Subcutaneous adipose tissue (tissue), 4 donors: Measurements from ENCODE around the gene TFR2. TPM values are rescaled to one million over a fixed set of nuclear protein-coding genes. Genes with fewer than 3 reads are reported as not detected.

Source experiments
- total RNA-seq, 4 donors: library from RNA; depleted of rRNA; stranded (reverse); fragments of >200 nt; gene quantifications; one replicate each; pipeline ENCODE4 v1.1.0, GENCODE V29; 2016
- TF ChIP-seq, protein P1 (sequence below): fragments of 450-650 bp; IDR thresholded peaks from one replicate; pipeline ENCODE4 v1.5.1; 2016; ENCODE audit warnings: low read depth, mild to moderate bottlenecking, control low read depth, antibody characterized with exemption, moderate library complexity

Gene TFR2
- total RNA-seq, 4 donors from 2014 or later: 0.49 to 0.94 (median 0.88) TPM; not detected in 1

DNA sequence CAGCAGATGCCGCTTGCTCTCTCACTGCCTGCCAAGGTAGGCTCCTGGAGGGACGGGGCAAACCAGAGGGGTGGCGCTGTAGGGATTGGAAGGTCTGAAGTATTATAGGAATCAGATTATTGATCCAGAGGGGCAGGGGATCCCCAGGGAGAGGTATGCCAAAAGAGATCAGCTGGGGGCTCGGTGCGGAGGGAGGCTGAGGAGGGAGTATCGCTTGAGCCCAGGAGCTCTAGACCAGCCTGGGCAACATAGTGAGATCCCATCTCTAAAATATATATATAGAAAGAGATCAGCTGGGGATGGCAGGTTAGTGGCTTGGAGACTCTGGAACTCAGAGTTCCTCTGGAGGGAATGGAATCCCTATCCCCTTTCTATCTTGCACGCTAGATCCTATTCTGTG, 46.2 kb downstream of the TFR2 start:
- TF ChIP-seq, protein P1, sequence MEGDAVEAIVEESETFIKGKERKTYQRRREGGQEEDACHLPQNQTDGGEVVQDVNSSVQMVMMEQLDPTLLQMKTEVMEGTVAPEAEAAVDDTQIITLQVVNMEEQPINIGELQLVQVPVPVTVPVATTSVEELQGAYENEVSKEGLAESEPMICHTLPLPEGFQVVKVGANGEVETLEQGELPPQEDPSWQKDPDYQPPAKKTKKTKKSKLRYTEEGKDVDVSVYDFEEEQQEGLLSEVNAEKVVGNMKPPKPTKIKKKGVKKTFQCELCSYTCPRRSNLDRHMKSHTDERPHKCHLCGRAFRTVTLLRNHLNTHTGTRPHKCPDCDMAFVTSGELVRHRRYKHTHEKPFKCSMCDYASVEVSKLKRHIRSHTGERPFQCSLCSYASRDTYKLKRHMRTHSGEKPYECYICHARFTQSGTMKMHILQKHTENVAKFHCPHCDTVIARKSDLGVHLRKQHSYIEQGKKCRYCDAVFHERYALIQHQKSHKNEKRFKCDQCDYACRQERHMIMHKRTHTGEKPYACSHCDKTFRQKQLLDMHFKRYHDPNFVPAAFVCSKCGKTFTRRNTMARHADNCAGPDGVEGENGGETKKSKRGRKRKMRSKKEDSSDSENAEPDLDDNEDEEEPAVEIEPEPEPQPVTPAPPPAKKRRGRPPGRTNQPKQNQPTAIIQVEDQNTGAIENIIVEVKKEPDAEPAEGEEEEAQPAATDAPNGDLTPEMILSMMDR: no peak

DNA sequence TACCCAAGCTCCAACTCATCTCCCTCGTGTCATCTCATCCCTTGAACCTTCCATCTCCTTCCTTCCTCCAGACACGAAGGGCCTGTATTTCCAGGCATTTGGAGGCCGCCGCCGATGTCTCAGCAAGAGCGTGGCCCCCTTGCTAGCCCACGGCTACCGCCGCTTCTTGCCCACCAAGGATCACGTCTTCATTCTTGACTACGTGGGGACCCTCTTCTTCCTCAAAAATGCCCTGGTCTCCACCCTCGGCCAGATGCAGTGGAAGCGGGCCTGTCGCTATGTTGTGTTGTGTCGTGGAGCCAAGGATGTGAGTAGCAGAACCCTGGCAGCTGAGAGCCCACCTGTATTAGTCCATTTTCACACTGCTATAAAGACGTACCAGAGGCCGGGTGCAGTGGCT, 49.8 kb downstream of the TFR2 start:
- TF ChIP-seq, protein P1: no peak

DNA sequence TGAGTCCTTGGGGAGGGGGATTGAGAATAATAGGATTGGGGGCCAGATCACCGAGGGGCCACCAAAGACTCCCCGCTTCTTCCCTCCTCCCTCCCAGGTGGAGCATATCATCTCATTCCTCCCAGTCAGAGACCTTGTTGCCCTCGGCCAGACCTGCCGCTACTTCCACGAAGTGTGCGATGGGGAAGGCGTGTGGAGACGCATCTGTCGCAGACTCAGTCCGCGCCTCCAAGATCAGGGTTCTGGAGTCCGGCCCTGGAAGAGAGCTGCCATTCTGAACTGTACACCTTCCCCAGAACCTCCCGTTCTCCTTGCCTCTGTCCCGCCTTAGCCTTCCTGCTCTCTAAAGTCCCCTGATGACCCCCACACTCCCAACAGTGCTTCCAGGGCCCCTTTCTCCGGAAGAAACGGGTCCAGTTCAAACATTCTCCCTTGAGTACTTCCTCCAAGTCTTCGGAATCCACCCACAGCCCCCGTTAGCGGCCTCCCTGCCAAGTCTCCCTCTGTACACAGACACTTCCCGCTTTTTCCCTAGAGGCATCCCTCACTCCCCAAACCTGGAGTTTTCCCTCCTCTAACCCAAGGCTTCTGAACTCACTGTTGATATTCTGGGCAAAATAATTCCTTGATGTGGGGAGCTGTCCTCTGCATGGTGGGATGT, 51.1 kb downstream of the TFR2 start:
- TF ChIP-seq, protein P1: no peak

DNA sequence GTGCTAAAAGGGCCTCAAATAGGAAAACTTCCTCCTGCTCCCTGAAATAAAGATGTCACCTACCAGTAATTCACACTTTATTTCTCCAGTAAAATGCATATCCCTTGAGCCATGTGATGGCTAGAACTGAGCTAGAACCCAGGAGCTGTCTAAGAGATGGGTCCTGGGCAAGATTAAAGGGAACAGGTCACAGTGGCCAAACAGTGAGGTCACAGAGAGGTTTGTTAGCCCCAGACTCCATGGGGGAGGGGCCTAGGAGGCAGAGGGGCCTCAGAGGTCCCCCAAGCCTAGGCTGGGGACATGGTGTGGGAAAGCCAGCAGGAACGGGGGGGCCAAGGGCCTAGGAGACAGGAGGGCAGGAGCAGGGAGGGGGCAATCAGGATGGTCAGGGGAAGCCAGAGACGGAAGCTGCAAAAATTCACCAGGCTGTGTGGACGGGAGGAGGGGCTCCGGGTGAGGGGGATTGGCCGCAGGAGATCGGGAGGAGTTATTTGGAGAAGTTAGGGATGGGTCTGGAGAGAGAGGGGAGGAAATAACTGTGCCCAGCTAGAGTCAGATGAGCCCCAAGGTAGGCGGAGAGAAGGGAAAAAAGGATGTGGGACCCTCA, 51.9 kb downstream of the TFR2 start:
- TF ChIP-seq, protein P1: no peak

DNA sequence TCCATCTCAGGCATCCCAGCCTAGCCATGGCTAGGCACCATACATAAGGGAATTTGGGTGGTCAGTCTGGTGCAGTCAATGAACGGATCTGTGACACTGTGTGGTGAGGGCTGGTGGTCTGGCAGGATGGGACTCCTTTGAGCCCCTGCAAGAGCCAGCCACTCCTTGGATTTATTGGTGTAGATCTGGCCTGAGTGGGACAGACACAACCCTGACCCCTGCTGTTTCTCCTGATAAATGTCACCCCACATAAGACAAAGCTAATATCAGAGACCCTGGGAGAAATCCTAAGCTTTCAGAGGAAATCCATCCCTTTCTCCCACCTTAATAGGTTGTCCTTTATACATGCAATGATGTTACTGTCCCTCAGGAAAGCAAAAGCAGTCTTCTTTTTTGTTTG, 52.9 kb downstream of the TFR2 start:
- TF ChIP-seq, protein P1: no peak

DNA sequence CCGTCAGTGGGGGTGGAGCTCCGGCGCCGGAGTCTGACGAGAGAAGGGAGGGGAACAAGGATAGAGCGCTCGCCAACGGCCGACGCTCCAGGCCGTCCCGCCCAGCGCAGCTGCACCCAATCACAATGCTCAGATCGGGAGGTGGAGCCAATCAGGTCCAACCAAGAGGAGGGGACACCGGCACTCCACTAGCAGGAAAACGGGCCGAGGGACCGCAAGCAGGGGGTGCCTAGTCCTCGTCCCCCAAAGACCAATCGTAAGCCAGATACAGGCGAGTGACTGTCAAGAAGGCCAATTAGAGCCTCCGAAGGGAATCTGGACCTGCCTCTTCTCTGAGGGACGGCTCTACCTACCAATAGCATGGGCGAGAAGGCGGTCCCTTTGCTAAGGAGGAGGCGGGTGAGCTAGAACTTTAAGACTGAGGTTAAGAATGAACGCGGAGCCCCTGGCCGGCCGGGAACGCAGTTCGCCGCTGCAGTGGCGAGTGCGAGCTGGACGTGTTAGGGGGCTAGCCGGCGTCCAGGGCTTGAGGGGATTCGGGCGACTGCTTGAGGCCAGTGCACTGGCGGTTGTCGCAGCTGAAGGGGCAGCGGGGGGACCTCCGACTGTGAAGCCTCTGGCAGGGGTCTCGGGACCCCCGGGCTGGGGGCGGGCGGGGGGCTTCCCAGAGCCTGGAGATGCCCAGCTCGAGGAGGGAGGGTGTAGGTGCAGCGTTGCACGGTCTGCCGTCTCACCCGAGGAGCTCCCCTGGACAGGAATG, 54.9 kb downstream of the TFR2 start, which contains the start of gene FBXO24:
Gene FBXO24 (plus strand): TSS at position 63 of the 760 bp plus-strand sequence. CDS start 298 bp downstream, at position 361.
- TF ChIP-seq, protein P1: peak; percentile 30

DNA sequence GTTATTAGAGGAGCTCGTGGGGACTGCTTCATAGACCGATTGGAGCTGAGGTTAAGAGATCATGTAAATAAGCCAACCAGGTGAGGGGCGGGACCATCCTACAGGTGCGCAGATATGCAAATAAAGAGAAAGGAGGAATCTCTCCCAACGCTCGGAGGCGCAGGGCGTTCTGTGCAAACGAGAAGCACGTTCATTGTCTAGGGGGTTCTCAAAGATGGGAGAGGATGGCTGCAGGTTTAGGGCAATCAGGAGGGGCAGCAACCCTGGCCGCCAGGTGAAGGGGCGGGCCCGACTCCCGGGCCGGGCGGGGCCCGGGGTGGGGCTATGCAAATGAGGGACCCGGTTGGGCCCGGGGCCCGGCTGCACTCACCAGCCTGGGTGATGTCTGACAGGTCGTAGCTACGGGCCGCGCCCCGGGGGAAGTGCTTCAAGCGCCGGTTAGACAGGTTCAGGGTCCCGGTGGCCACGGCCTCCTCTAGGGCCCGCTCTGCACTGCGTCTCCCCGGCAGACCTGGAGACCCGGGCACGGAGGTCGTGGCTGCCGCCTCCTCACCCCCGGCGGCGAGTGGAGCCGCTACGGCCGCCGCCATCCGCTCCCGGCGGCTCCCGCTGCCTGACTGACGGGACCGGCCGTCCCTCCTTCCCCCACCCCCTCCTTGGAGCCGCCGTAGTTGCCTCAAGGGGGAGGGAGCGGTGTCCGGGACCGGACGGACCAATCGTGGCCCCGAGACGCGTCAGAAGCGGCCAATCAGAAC, 55.7 kb downstream of the TFR2 start, which contains the start of gene LRCH4:
Gene LRCH4 (minus strand): TSS at position 619 of the 755 bp plus-strand sequence. CDS start 29 bp downstream, at position 590.
- TF ChIP-seq, protein P1: no peak
